Endothelial cell of umbilical vein (primary cell): Measurements from ENCODE around the gene RMP24.

Experiments used
- BruUV-seq: library from RNA; stranded (reverse); fragments of 400-500 nt; replicated peaks from 2 replicates; lab custom pipeline; 2021; lab: Mats Ljungman, UMichigan
- CTCF ChIA-PET: fragments of 300-600, 350-600 bp; sonication (Branson Sonifier 250); formaldehyde crosslinking; loops from one replicate; lab custom pipeline; 2021; ENCODE audit warnings: antibody characterized with exemption, inconsistent platforms; lab: Charles Lee
- POLR2A ChIA-PET: fragments of 300-600, 350-600 bp; sonication (Branson Sonifier 250); formaldehyde crosslinking; loops from one replicate; lab custom pipeline; 2021; ENCODE audit warnings: antibody characterized with exemption, inconsistent platforms; lab: Charles Lee
- DNase-seq: peaks from one replicate; pipeline ENCODE4 v3.0.0-alpha.2; 2011; ENCODE audit warnings: low read depth, low spot score
- FAIRE-seq: peaks from 2 replicates; lab custom pipeline; 2011; peaks lifted over from hg19 to GRCh38; lab: Jason Lieb, UNC
- H2AFZ ChIP-seq: 2 replicates; pipeline ENCODE4 v1.6.0; 2012; ENCODE audit warnings: low read depth, low read length, control low read depth, inconsistent platforms
- H3K27ac ChIP-seq: 2 replicates; pipeline ENCODE4 v1.5.1; 2011; ENCODE audit warnings: low read depth, mild to moderate bottlenecking, control low read depth, low read length, moderate library complexity; ENCODE audit not compliant: insufficient read depth
- H3K27me3 ChIP-seq, 2 experiments: 2 replicates each; pipeline versions ENCODE4 v1.6.0 to v1.6.1; 2011; ENCODE audit warnings: low read length in 2 of 2, mixed read lengths in 1 of 2; ENCODE audit not compliant: control insufficient read depth in 2 of 2, insufficient read depth in 2 of 2
- H3K36me3 ChIP-seq, 2 experiments: 2 replicates in 1 of 2; 3 replicates in 1 of 2; pipeline ENCODE4 v1.5.1; 2011; ENCODE audit warnings: low read length in 2 of 2, mild to moderate bottlenecking in 1 of 2, moderate library complexity in 1 of 2; ENCODE audit not compliant: control insufficient read depth in 2 of 2, insufficient read depth in 2 of 2; ENCODE audit errors: extremely low read depth in 1 of 2
- H3K4me1 ChIP-seq: 3 replicates; pipeline ENCODE4 v1.5.1; 2011; ENCODE audit warnings: mild to moderate bottlenecking, low read length; ENCODE audit not compliant: control insufficient read depth, insufficient read depth; ENCODE audit errors: extremely low read depth
- H3K4me2 ChIP-seq: 2 replicates; pipeline ENCODE4 v1.6.1; 2011; ENCODE audit warnings: low read length, control low read depth, mixed read lengths; ENCODE audit not compliant: insufficient read depth
- H3K4me3 ChIP-seq, 3 experiments: fragments of 200-600 bp in 1 of 3; sonication (generic), shearing (Covaris generic) in 1 of 3; replicated peaks in 1 of 3; 2 replicates each; pipeline ENCODE4 v1.5.1; 2011 to 2016; ENCODE audit warnings: control low read depth in 3 of 3, low read length in 3 of 3, mild to moderate bottlenecking in 2 of 3, inconsistent platforms in 1 of 3, low read depth in 1 of 3, moderate library complexity in 1 of 3; ENCODE audit not compliant: insufficient read depth in 1 of 3
- H3K79me2 ChIP-seq: 2 replicates; pipeline ENCODE4 v1.6.0; 2012; ENCODE audit warnings: low read length, inconsistent platforms; ENCODE audit not compliant: control insufficient read depth, insufficient read depth
- H3K9ac ChIP-seq: replicated peaks from 2 replicates; pipeline ENCODE3; 2011; ENCODE audit warnings: low read length, control low read depth; ENCODE audit not compliant: insufficient read depth; ENCODE audit errors: extremely low read depth
- H3K9me1 ChIP-seq: replicated peaks from 3 replicates; pipeline ENCODE4 v1.6.0; 2011; ENCODE audit warnings: mild to moderate bottlenecking, low read length; ENCODE audit not compliant: control insufficient read depth, insufficient read depth; ENCODE audit errors: extremely low read depth
- H3K9me3 ChIP-seq: replicated peaks from 2 replicates; pipeline ENCODE4 v1.5.1; 2012; ENCODE audit warnings: low read length, inconsistent platforms; ENCODE audit not compliant: control insufficient read depth, insufficient read depth
- H4K20me1 ChIP-seq: replicated peaks from 2 replicates; pipeline ENCODE3; 2011; ENCODE audit warnings: mild to moderate bottlenecking, low read length; ENCODE audit not compliant: control insufficient read depth, insufficient read depth; ENCODE audit errors: extremely low read depth
- EZH2 ChIP-seq: IDR thresholded peaks from 2 replicates; pipeline ENCODE4 v1.6.1; 2012; ENCODE audit warnings: borderline replicate concordance, low read depth, mild to moderate bottlenecking, moderate library complexity, low read length, inconsistent platforms; ENCODE audit not compliant: severe bottlenecking
- FOS ChIP-seq: IDR thresholded peaks from 2 replicates; pipeline ENCODE4 v1.6.1; 2011; ENCODE audit warnings: mild to moderate bottlenecking, low read length, moderate library complexity, borderline replicate concordance; ENCODE audit not compliant: insufficient read depth
- GATA2 ChIP-seq: IDR thresholded peaks from 2 replicates; pipeline ENCODE4 v1.7.0; 2011; ENCODE audit warnings: low read depth, mild to moderate bottlenecking, moderate library complexity, mixed read lengths, low read length; ENCODE audit not compliant: insufficient read length, insufficient read depth
- JUN ChIP-seq: IDR thresholded peaks from 2 replicates; pipeline ENCODE4 v1.6.1; 2011; ENCODE audit warnings: borderline replicate concordance, low read depth; ENCODE audit not compliant: insufficient read length, insufficient read depth
- MYC ChIP-seq: IDR thresholded peaks from one replicate; pipeline ENCODE4 v1.6.1; 2011; ENCODE audit warnings: mild to moderate bottlenecking, low read depth, low read length
- POLR2A ChIP-seq: IDR thresholded peaks from 2 replicates; pipeline ENCODE4 v1.6.1; 2012; ENCODE audit warnings: low read depth, mild to moderate bottlenecking, control low read depth, low read length
- POLR2AphosphoS5 ChIP-seq: IDR thresholded peaks from 2 replicates; pipeline ENCODE4 v1.6.1; 2012; ENCODE audit warnings: low read depth, mild to moderate bottlenecking, control low read depth, low read length, moderate library complexity; ENCODE audit not compliant: insufficient read depth
- dilution Hi-C: fragments of 300-500 bp; cut with MboI; formaldehyde crosslinking; loops from one replicate; pipeline ENCODE4 v1.15.0; 2019; ENCODE audit warnings: low sequenced_read_pairs; ENCODE audit not compliant: extremely low pct_ligation_motif_present
- intact Hi-C: fragments of 100-400 bp; cut with micrococcal nuclease; formaldehyde crosslinking; loops from one replicate; pipeline ENCODE4 v1.10.0; 2022
- TF ChIP-seq, protein P1 (sequence below): IDR thresholded peaks from 2 replicates; pipeline ENCODE4 v1.6.1; 2011; ENCODE audit not compliant: insufficient read depth, insufficient read length
- TF ChIP-seq, protein P2 (sequence below), 2 donors: IDR thresholded peaks; 1 replicate in 1 of 2; 2 replicates in 1 of 2; pipeline ENCODE4 v1.5.1; 2011; ENCODE audit warnings: low read length in 2 of 2, mild to moderate bottlenecking in 2 of 2, moderate library complexity in 2 of 2, control low read depth in 1 of 2, inconsistent platforms in 1 of 2, low read depth in 1 of 2; ENCODE audit not compliant: insufficient read depth in 1 of 2; ENCODE audit errors: extremely low read depth in 1 of 2

Gene RMP24

DNA sequence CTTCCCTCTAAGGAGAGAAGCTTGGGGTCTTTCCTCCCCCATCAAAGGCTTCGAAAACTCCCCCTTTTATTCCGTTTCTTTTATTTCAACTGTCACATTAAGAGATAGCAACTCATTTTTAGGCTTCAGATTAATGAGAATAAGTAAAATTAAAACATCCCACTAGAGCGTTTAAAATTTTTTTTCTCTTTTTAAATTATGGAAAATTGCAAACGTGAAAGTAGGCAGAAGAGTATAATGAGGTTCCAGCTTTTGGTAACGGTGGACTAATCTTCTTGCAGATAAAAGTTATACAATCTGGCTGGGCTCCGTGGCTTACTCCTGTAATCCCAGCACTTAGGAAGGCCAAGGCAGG is 21.9 kb upstream of the RMP24 start:
- no peak for DNase-seq
- H4K20me1 ChIP-seq = no peaks in the 10 kb centered on the region
- POLR2A ChIA-PET = no interaction called here
- peak; percentile 54 for FAIRE-seq
- H3K4me3 ChIP-seq = no peak overlapping the region
- peaks cover 0 to 8% of the 10 kb centered on the region in 2 experiments for H3K27me3 ChIP-seq
- dilution Hi-C loops = no loop called here
- CTCF ChIA-PET = interaction anchor here (0.6 to 3.5 kb wide), 49 partner anchors 9 to 596 kb away, joined by 3 to 93 read pairs (median 4); partner anchors contain the start of gene RMP24
- no TSS peak for BruUV-seq
- TF ChIP-seq GATA2 = no peak
- TF ChIP-seq POLR2AphosphoS5 = no peak
- TF ChIP-seq EZH2 = no peak
- TF ChIP-seq JUN = no peak
- TF ChIP-seq MYC = no peak
- TF ChIP-seq, protein P1, sequence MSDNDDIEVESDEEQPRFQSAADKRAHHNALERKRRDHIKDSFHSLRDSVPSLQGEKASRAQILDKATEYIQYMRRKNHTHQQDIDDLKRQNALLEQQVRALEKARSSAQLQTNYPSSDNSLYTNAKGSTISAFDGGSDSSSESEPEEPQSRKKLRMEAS = no peak
- TF ChIP-seq POLR2A = no peak
- TF ChIP-seq, protein P2, sequence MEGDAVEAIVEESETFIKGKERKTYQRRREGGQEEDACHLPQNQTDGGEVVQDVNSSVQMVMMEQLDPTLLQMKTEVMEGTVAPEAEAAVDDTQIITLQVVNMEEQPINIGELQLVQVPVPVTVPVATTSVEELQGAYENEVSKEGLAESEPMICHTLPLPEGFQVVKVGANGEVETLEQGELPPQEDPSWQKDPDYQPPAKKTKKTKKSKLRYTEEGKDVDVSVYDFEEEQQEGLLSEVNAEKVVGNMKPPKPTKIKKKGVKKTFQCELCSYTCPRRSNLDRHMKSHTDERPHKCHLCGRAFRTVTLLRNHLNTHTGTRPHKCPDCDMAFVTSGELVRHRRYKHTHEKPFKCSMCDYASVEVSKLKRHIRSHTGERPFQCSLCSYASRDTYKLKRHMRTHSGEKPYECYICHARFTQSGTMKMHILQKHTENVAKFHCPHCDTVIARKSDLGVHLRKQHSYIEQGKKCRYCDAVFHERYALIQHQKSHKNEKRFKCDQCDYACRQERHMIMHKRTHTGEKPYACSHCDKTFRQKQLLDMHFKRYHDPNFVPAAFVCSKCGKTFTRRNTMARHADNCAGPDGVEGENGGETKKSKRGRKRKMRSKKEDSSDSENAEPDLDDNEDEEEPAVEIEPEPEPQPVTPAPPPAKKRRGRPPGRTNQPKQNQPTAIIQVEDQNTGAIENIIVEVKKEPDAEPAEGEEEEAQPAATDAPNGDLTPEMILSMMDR (IDR thresholded peaks at IDR 0.05; ENCODE audit: extremely low read depth in 1 of 2, insufficient read depth in 1 of 2, low read depth in 1 of 2, low read length in 2 of 2) = no peak
- TF ChIP-seq FOS = no peak
- H3K4me1 ChIP-seq = peaks cover 3% of the 10 kb centered on the region
- no peaks in the 10 kb centered on the region for H3K9me3 ChIP-seq
- H2AFZ ChIP-seq = no peak overlapping the region
- H3K27ac ChIP-seq = no peak overlapping the region
- intact Hi-C loops = loop anchor here (1.0 to 10.0 kb wide), 6 partner anchors 21 to 716 kb away; no protein-coding TSS in a partner anchor
- H3K9ac ChIP-seq = no peak overlapping the region
- H3K9me1 ChIP-seq = no peaks in the 10 kb centered on the region
- no peaks in the 10 kb centered on the region for H3K79me2 ChIP-seq
- H3K36me3 ChIP-seq = no peaks in the 10 kb centered on the region
- H3K4me2 ChIP-seq = peak overlapping the region; percentile 90
